A549 treated with CORT108297 at 1 μM for 4 hours (cell line): ENCODE data around the gene PCNX2. TPM values are rescaled to one million over a fixed set of nuclear protein-coding genes. Genes with fewer than 3 reads are reported as not detected.

ENCODE experiments used
- total RNA-seq: library from RNA; stranded (reverse); fragments of 200-300 nt; extraction: Qiagen RNA extraction; gene quantifications from 5 replicates; pipeline ENCODE4 v1.2.3, GENCODE V29; 2022

PCNX2 gene
- 8.5 to 12.9 TPM (median 11.7 TPM) in 5 replicates for total RNA-seq

GRCh38 chr1:233295237-233295974, at the start of gene PCNX2:
PCNX2 (minus strand) TSS chr1:233295725; CDS start chr1:233295478, 247 bp downstream.

DNA sequence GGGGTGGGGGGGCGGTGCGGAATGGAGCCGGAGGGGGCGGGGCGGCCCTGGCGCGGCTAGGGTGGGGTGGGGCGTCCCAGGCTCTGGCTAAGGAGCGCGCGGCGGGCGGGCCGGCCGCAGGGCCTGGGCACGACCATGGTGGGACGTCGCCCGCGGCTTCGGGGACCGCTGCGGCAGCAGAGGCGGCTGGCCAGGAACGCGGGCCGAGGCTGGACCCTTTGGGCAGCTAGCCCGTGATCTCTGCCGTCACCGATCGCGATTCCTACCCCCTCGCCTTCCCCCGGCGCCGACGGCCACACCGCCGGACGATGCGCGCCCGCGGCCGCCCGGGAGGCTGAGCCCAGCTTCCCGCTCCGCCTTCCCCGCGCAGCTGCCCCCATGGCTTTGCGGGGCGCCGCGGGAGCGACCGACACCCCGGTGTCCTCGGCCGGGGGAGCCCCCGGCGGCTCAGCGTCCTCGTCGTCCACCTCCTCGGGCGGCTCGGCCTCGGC, 32.2 kb upstream of the PCNX2 start, which contains the start of gene MAP3K21:
MAP3K21 (plus strand) TSS at position 74 of the 491 bp plus-strand sequence; CDS start at position 379, 305 bp downstream.

GRCh38 chr1:232950197-232951176, 345.0 kb downstream of the PCNX2 start, which contains the start of gene NTPCR:
NTPCR (plus strand) TSS chr1:232950611; CDS start chr1:232950711, 100 bp downstream.

Other genes starting within 250 kb of the PCNX2 start
- 8.6 to 11.8 TPM (median 10.9 TPM) in 5 replicates for gene MAP3K21, start 32.0 kb upstream of the PCNX2 start, total RNA-seq